IMR-90 (cell line): ENCODE results near the gene TTC3. TPM values are rescaled to one million over a fixed set of nuclear protein-coding genes. Genes with fewer than 3 reads are reported as not detected.

Source experiments
- ATAC-seq: fragments of 200-7000 bp; cut with Tn5 transposase; 2 replicates; pipeline ENCODE4 v1.9.1; 2020; ENCODE audit warnings: low read depth, mild to moderate bottlenecking, moderate library complexity
- BruUV-seq: library from RNA; stranded (reverse); fragments of 400-500 nt; replicated peaks from 2 replicates; lab custom pipeline; 2021; lab: Mats Ljungman, UMichigan
- CTCF ChIA-PET: fragments of 300-600 bp; formaldehyde crosslinking; extraction: SDS; loops from one replicate; lab custom pipeline; 2021; ENCODE audit warnings: antibody characterized with exemption; lab: Yijun Ruan, JAX
- POLR2A ChIA-PET: fragments of 300-600 bp; sonication (Branson Sonifier 250); formaldehyde crosslinking; loops from one replicate; lab custom pipeline; 2022; ENCODE audit warnings: antibody characterized with exemption; ENCODE audit not compliant: unreplicated experiment; lab: Charles Lee
- DNase-seq: peaks from one replicate; pipeline ENCODE4 v3.0.0; 2013
- H2AFZ ChIP-seq: replicated peaks from 2 replicates; pipeline ENCODE3; 2013; ENCODE audit warnings: low read length, mild to moderate bottlenecking; ENCODE audit not compliant: poor library complexity
- H2AK5ac ChIP-seq: 2 replicates; pipeline ENCODE4 v1.6.1; 2013; ENCODE audit warnings: low read depth, low read length, inconsistent platforms
- H2AK9ac ChIP-seq: replicated peaks from 2 replicates; pipeline ENCODE3; 2013; ENCODE audit warnings: mild to moderate bottlenecking, low read depth, low read length, moderate library complexity; ENCODE audit not compliant: poor library complexity
- H2BK120ac ChIP-seq: 2 replicates; pipeline ENCODE4 v1.6.1; 2013; ENCODE audit warnings: low read depth, low read length, inconsistent platforms
- H2BK15ac ChIP-seq: 3 replicates; pipeline ENCODE4 v1.6.1; 2013; ENCODE audit warnings: low read depth, low read length, inconsistent platforms
- H2BK20ac ChIP-seq: 2 replicates; pipeline ENCODE4 v1.6.1; 2013; ENCODE audit warnings: low read depth, mild to moderate bottlenecking, inconsistent platforms, low read length, moderate library complexity
- H2BK5ac ChIP-seq: 2 replicates; pipeline ENCODE4 v1.6.1; 2013; ENCODE audit warnings: mild to moderate bottlenecking, low read depth, low read length, inconsistent platforms; ENCODE audit not compliant: poor library complexity, severe bottlenecking
- H3K14ac ChIP-seq: replicated peaks from 2 replicates; pipeline ENCODE4 v1.6.1; 2013; ENCODE audit warnings: low read depth, low read length, inconsistent platforms
- H3K18ac ChIP-seq: 2 replicates; pipeline ENCODE4 v1.6.1; 2013; ENCODE audit warnings: low read depth, low read length, control low read depth
- H3K23ac ChIP-seq: 2 replicates; pipeline ENCODE4 v1.6.1; 2013; ENCODE audit warnings: low read depth, low read length, inconsistent platforms
- H3K27ac ChIP-seq: 2 replicates; pipeline ENCODE4 v1.5.1; 2013; ENCODE audit warnings: mild to moderate bottlenecking, control low read depth, low read length; ENCODE audit not compliant: insufficient read depth
- H3K27me3 ChIP-seq: 2 replicates; pipeline ENCODE4 v1.6.1; 2013; ENCODE audit warnings: low read length; ENCODE audit not compliant: control insufficient read depth, insufficient read depth
- H3K36me3 ChIP-seq: 2 replicates; pipeline ENCODE4 v1.6.1; 2013; ENCODE audit warnings: low read length, mixed read lengths; ENCODE audit not compliant: control insufficient read depth, insufficient read depth
- H3K4ac ChIP-seq: 2 replicates; pipeline ENCODE4 v1.6.1; 2013; ENCODE audit warnings: low read depth, low read length, inconsistent platforms
- H3K4me1 ChIP-seq: 2 replicates; pipeline ENCODE4 v1.6.1; 2013; ENCODE audit warnings: low read length, mixed read lengths; ENCODE audit not compliant: control insufficient read depth, insufficient read depth
- H3K4me2 ChIP-seq: 2 replicates; pipeline ENCODE4 v1.6.1; 2013; ENCODE audit warnings: low read depth, mild to moderate bottlenecking, control low read depth, low read length, moderate library complexity
- H3K4me3 ChIP-seq: 2 replicates; pipeline ENCODE4 v1.5.1; 2013; ENCODE audit warnings: low read depth, mild to moderate bottlenecking, control low read depth, low read length, moderate library complexity; ENCODE audit not compliant: insufficient read depth
- H3K56ac ChIP-seq: 2 replicates; pipeline ENCODE4 v1.6.1; 2013; ENCODE audit warnings: low read length, inconsistent platforms; ENCODE audit not compliant: insufficient read depth; ENCODE audit errors: extremely low read depth
- H3K79me1 ChIP-seq, 2 experiments: 2 replicates each; pipeline ENCODE4 v1.6.1; 2013; ENCODE audit warnings: low read length in 2 of 2, inconsistent platforms in 1 of 2, low read depth in 1 of 2
- H3K9ac ChIP-seq: 2 replicates; pipeline ENCODE4 v1.6.1; 2013; ENCODE audit warnings: low read depth, low read length, control low read depth
- H3K9me1 ChIP-seq: 2 replicates; pipeline ENCODE4 v1.6.1; 2013; ENCODE audit warnings: low read length, inconsistent platforms; ENCODE audit not compliant: insufficient read depth
- H3K9me3 ChIP-seq: 2 replicates; pipeline ENCODE4 v1.6.1; 2013; ENCODE audit warnings: low read length; ENCODE audit not compliant: control insufficient read depth, insufficient read depth
- H4K20me1 ChIP-seq: 2 replicates; pipeline ENCODE4 v1.6.1; 2013; ENCODE audit warnings: low read length, inconsistent platforms; ENCODE audit not compliant: insufficient read depth
- H4K5ac ChIP-seq: 2 replicates; pipeline ENCODE4 v1.6.1; 2013; ENCODE audit warnings: mild to moderate bottlenecking, low read depth, low read length, control low read depth
- H4K8ac ChIP-seq, 2 experiments: 2 replicates each; pipeline ENCODE4 v1.6.1; 2013; ENCODE audit warnings: low read depth in 2 of 2, low read length in 2 of 2, control low read depth in 1 of 2, inconsistent platforms in 1 of 2
- H4K91ac ChIP-seq: 2 replicates; pipeline ENCODE4 v1.6.1; 2013; ENCODE audit warnings: low read depth, low read length, inconsistent platforms; ENCODE audit not compliant: insufficient read depth
- BHLHE40 ChIP-seq: fragments of 150-350 bp; IDR thresholded peaks from 2 replicates; pipeline ENCODE4 v1.6.1; 2016; ENCODE audit warnings: mild to moderate bottlenecking, low read depth, low read length
- CEBPB ChIP-seq: IDR thresholded peaks from 2 replicates; pipeline ENCODE4 v1.6.1; 2012; ENCODE audit warnings: low read depth, low read length, improper control_type of control experiment
- CHD1 ChIP-seq: IDR thresholded peaks from 2 replicates; pipeline ENCODE4 v1.6.1; 2012; ENCODE audit warnings: low read depth, low read length, improper control_type of control experiment
- CTCF ChIP-seq: conservative IDR thresholded peaks from 2 replicates; pipeline ENCODE4 v1.5.1; 2012; ENCODE audit warnings: mild to moderate bottlenecking, low read depth, low read length, improper control_type of control experiment
- FOS ChIP-seq: fragments of 150-350 bp; IDR thresholded peaks from 2 replicates; pipeline ENCODE4 v1.6.1; 2016; ENCODE audit warnings: low read depth, low read length
- MAFK ChIP-seq: IDR thresholded peaks from 2 replicates; pipeline ENCODE4 v1.6.1; 2012; ENCODE audit warnings: low read depth, low read length, improper control_type of control experiment
- MAZ ChIP-seq: IDR thresholded peaks from 2 replicates; pipeline ENCODE4 v1.6.1; 2012; ENCODE audit warnings: low read depth, mild to moderate bottlenecking, low read length, improper control_type of control experiment, moderate library complexity, borderline replicate concordance
- MXI1 ChIP-seq: IDR thresholded peaks from 2 replicates; pipeline ENCODE4 v1.6.1; 2012; ENCODE audit warnings: low read depth, mild to moderate bottlenecking, low read length, moderate library complexity, borderline replicate concordance
- NFE2L2 ChIP-seq: fragments of 150-350 bp; IDR thresholded peaks from 2 replicates; pipeline ENCODE4 v1.6.1; 2016; ENCODE audit warnings: low read depth, mild to moderate bottlenecking, low read length
- POLR2A ChIP-seq: IDR thresholded peaks from 2 replicates; pipeline ENCODE4 v1.6.1; 2012; ENCODE audit warnings: mild to moderate bottlenecking, low read depth, low read length
- RAD21 ChIP-seq: IDR thresholded peaks from 2 replicates; pipeline ENCODE4 v1.6.1; 2012; ENCODE audit warnings: low read length, improper control_type of control experiment
- RCOR1 ChIP-seq: IDR thresholded peaks from 2 replicates; pipeline ENCODE4 v1.6.1; 2012; ENCODE audit warnings: mild to moderate bottlenecking, low read length, improper control_type of control experiment; ENCODE audit not compliant: insufficient replicate concordance
- RFX5 ChIP-seq: IDR thresholded peaks from 2 replicates; pipeline ENCODE4 v1.8.0; 2012; ENCODE audit warnings: low read depth, mild to moderate bottlenecking, low read length, moderate library complexity
- SMC3 ChIP-seq: fragments of 150-350 bp; IDR thresholded peaks from 2 replicates; pipeline ENCODE4 v1.6.1; 2016; ENCODE audit warnings: low read depth, mild to moderate bottlenecking, antibody characterized with exemption, low read length, moderate library complexity
- USF2 ChIP-seq: fragments of 150-350 bp; IDR thresholded peaks from 2 replicates; pipeline ENCODE4 v1.6.1; 2017; ENCODE audit warnings: mild to moderate bottlenecking, antibody characterized with exemption, low read length, low read depth
- WGBS, 2 experiments: methylation state at CpG; one replicate each; pipeline versions ENCODE4 v1.1.5 to v1.1.7; 2013; ENCODE audit warnings: missing lambda C conversion rate in 2 of 2; ENCODE audit not compliant: insufficient read length in 1 of 2; ENCODE audit errors: extremely low coverage in 2 of 2; 5-methylcytosine and 5-hydroxymethylcytosine counted together
- dilution Hi-C: fragments of 300-500 bp; cut with HindIII; formaldehyde crosslinking; loops from one replicate; pipeline ENCODE4 v1.14.3; 2018; ENCODE audit warnings: low sequenced_read_pairs; ENCODE audit not compliant: unreplicated experiment
- in situ Hi-C: fragments of 300-500 bp; cut with MboI; formaldehyde crosslinking; loops from 3 replicates; pipeline ENCODE4 v1.14.3; 2019; ENCODE audit warnings: low sequenced_read_pairs, inconsistent platforms, mixed read lengths
- intact Hi-C: fragments of 100-400 bp; cut with micrococcal nuclease; formaldehyde crosslinking; loops from 2 replicates; pipeline ENCODE4 v1.10.0; 2022
- polyA plus RNA-seq, 3 experiments: library from polyadenylated mRNA; depleted of rRNA; stranded (reverse); fragments of >200 nt; gene quantifications; 2 replicates each; pipeline ENCODE4 v1.2.3, GENCODE V29; 2012; ENCODE audit warnings: low replicate concordance in 1 of 3
- total RNA-seq: library from RNA; depleted of rRNA; stranded (reverse); fragments of >200 nt; gene quantifications from 2 replicates; pipeline ENCODE4 v1.2.3, GENCODE V29; 2012
- TF ChIP-seq, protein P1 (sequence below): fragments of 150-350 bp; IDR thresholded peaks from 2 replicates; pipeline ENCODE4 v1.6.1; 2016; ENCODE audit warnings: low read depth, mild to moderate bottlenecking, low read length, moderate library complexity, borderline replicate concordance

The TTC3 gene
- total and polyA plus RNA-seq, 2 of the 4 experiments (the other 2 are of a cell fraction): 96.7 to 293 TPM

- H4K5ac ChIP-seq: no peak overlapping the region
- no peak overlapping the region for H3K4me3 ChIP-seq
- H3K27ac ChIP-seq: no peak overlapping the region
- intact Hi-C loops (no loop called here), dilution Hi-C loops (no loop called here), in situ Hi-C loops (no loop called here)
- 100% methylated on average over 3 of the region's 8 CpGs; no CpG with 5 or more reads in 1 of the 2 experiments for WGBS, 2 experiments
- no peak overlapping the region for H3K56ac ChIP-seq
- no peaks in the 10 kb centered on the region for H3K9me3 ChIP-seq
- no peak overlapping the region for H2BK15ac ChIP-seq
- no peak overlapping the region for H2AFZ ChIP-seq
- H3K27me3 ChIP-seq: no peaks in the 10 kb centered on the region
- no peak overlapping the region for H2BK120ac ChIP-seq
- peaks cover 15% of the 10 kb centered on the region; the same call in 1 of the 2 replicates for H3K9me1 ChIP-seq
- ATAC-seq (no peak), DNase-seq (no peak)
- no peak overlapping the region for H4K91ac ChIP-seq
- H2AK9ac ChIP-seq: no peak overlapping the region
- H3K4me2 ChIP-seq: no peak overlapping the region
- BruUV-seq: no TSS peak
- ChIA-PET POLR2A (no interaction called here), CTCF (no interaction called here)
- H3K23ac ChIP-seq: no peak overlapping the region
- no peak overlapping the region for H2AK5ac ChIP-seq
- H4K20me1 ChIP-seq: peaks cover 38% of the 10 kb centered on the region
- H3K18ac ChIP-seq: no peak overlapping the region
- H3K4me1 ChIP-seq: peaks cover 3% of the 10 kb centered on the region
- H2BK20ac ChIP-seq: no peak overlapping the region
- H4K8ac ChIP-seq: no peak overlapping the region
- no peak overlapping the region for H3K9ac ChIP-seq
- peaks cover 24% of the 10 kb centered on the region for H3K36me3 ChIP-seq
- no peak overlapping the region for H3K14ac ChIP-seq
- no peak for TF ChIP-seq FOS
- TF ChIP-seq NFE2L2: no peak
- TF ChIP-seq MAZ: no peak
- no peak for TF ChIP-seq RAD21
- TF ChIP-seq USF2: no peak
- no peak for TF ChIP-seq BHLHE40
- no peak for TF ChIP-seq CTCF
- TF ChIP-seq, protein P1, sequence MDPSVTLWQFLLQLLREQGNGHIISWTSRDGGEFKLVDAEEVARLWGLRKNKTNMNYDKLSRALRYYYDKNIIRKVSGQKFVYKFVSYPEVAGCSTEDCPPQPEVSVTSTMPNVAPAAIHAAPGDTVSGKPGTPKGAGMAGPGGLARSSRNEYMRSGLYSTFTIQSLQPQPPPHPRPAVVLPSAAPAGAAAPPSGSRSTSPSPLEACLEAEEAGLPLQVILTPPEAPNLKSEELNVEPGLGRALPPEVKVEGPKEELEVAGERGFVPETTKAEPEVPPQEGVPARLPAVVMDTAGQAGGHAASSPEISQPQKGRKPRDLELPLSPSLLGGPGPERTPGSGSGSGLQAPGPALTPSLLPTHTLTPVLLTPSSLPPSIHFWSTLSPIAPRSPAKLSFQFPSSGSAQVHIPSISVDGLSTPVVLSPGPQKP: no peak
- no peak for TF ChIP-seq RFX5
- TF ChIP-seq POLR2A: no peak
- no peak for TF ChIP-seq MAFK
- TF ChIP-seq CHD1: no peak
- no peak for TF ChIP-seq RCOR1
- no peak for TF ChIP-seq CEBPB
- TF ChIP-seq MXI1: no peak
- TF ChIP-seq SMC3: no peak
- no peak overlapping the region for H2BK5ac ChIP-seq
- H3K79me1 ChIP-seq: peaks cover 23 to 61% of the 10 kb centered on the region in 2 experiments
- no peak overlapping the region for H3K4ac ChIP-seq
These were observed 167.9 kb downstream of the TTC3 start for GRCh38 chr21:37240978-37241377.
